GM21737 (cell line): Measurements from ENCODE around the gene SERPINB4.
A peak's percentile ranks its signal among the peaks of the same experiment; 100 is the strongest.

Experiments
- ATAC-seq: cut with Tn5 transposase; IDR thresholded peaks from one replicate; pipeline ENCODE4 v1.9.1; 2021; ENCODE audit warnings: mild to moderate bottlenecking, moderate library complexity; ENCODE audit not compliant: unreplicated experiment

Gene SERPINB4

GRCh38 chr18:63637703-63638102, 6.4 kb downstream of the SERPINB4 start:
- no peak for ATAC-seq

- no peak for ATAC-seq
These were observed 16.2 kb downstream of the SERPINB4 start for GRCh38 chr18:63627819-63628218.

- no peak for ATAC-seq
These were observed 17.6 kb downstream of the SERPINB4 start for GRCh38 chr18:63626431-63626830.

- ATAC-seq = no peak
These were observed 19.2 kb downstream of the SERPINB4 start for GRCh38 chr18:63624863-63625262.

GRCh38 chr18:63619661-63620060, 24.4 kb downstream of the SERPINB4 start:
- ATAC-seq = no peak

- no peak for ATAC-seq
These were observed 26.2 kb downstream of the SERPINB4 start for GRCh38 chr18:63617915-63618234.

- ATAC-seq = peak; percentile 57
These were observed 26.8 kb downstream of the SERPINB4 start for GRCh38 chr18:63617049-63617914.

GRCh38 chr18:63613420-63613819, 30.6 kb downstream of the SERPINB4 start:
- ATAC-seq = no peak

GRCh38 chr18:63606526-63606925, 37.5 kb downstream of the SERPINB4 start:
- ATAC-seq = no peak

- no peak for ATAC-seq
These were observed 39.1 kb downstream of the SERPINB4 start for GRCh38 chr18:63604791-63605567.

- peak; percentile 98 for ATAC-seq
These were observed 40.3 kb downstream of the SERPINB4 start for GRCh38 chr18:63603772-63604171.

- no peak for ATAC-seq
These were observed 40.7 kb downstream of the SERPINB4 start for GRCh38 chr18:63603355-63603754.

GRCh38 chr18:63596964-63597363, 47.1 kb downstream of the SERPINB4 start:
- no peak for ATAC-seq

GRCh38 chr18:63592471-63592870, 51.6 kb downstream of the SERPINB4 start:
- ATAC-seq = no peak

GRCh38 chr18:63591725-63592124, 52.3 kb downstream of the SERPINB4 start:
- ATAC-seq = no peak

- ATAC-seq = no peak
These were observed 52.9 kb downstream of the SERPINB4 start for GRCh38 chr18:63590966-63591695.

GRCh38 chr18:63590373-63590772, 53.7 kb downstream of the SERPINB4 start:
- no peak for ATAC-seq

- ATAC-seq = no peak
These were observed 55.1 kb downstream of the SERPINB4 start for GRCh38 chr18:63588909-63589308.
